ENCODE results near the gene HTR3A.

The HTR3A gene

DNA sequence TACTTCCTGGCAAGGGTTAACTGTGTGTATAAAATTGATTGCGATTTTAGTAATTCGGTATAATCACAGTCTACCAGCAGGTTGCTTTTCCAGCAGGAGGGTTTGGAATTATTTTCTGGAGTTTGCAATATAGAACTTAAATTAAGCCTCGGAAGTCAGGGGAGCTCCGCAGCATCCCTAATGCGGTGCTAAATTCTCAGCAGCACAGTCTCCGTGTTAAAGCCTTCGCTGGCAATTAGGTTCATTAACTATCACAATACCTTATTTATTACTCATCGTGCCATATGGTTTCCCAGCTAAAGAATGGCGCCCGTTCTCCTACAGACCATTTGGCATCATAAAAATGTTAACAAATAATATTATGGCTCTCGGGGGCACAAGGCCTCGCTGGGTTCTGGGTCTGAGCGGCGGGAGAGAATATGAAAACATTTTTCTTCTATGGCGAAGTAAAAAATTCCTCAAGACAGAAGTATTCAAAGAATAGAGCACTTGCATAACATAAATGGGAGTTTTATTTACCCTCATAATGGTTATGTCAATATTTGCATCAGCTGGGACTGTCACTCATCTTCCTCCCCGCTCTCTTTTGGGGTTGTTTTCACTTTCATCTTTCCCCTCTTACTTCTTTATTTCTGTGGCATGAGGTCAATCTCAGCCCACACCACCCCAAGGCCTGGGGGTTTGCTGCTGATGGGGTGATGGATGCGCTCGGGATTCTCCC is 56.5 kb downstream of the HTR3A start:
- H3K4me3 ChIP-seq (ENCODE audit: low read length), result no peak overlapping the region

DNA sequence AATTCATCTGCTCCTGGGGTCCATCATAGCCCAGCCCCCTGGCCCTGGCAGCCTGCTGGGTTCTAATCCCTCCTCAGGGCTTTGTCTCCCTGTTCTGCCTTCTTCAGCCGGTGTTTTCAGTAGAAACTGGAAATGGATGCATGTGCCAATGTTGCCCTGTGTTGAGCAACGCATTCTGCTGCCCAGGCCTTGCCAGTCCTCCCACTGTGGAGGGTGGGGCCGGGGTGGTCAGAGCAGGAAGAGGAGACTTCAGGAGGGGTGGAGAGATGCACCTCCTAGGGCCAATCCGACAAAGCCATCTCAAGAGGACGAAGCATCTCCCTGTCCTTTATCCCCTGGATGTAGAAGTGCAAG is 57.0 kb downstream of the HTR3A start:
- H3K4me3 ChIP-seq (ENCODE audit: low read length), result no peak overlapping the region
- H3K9ac ChIP-seq (ENCODE audit: low read length), result no peak overlapping the region
- H3K27me3 ChIP-seq (ENCODE audit: control insufficient read depth, insufficient read depth, low read length), result no peaks in the 10 kb centered on the region
- H3K4me1 ChIP-seq (ENCODE audit: control insufficient read depth, insufficient read depth, low read length), result peaks cover 14% of the 10 kb centered on the region
- H3K36me3 ChIP-seq (ENCODE audit: control insufficient read depth, insufficient read depth, low read length), result no peaks in the 10 kb centered on the region
- no peak overlapping the region for H3K27ac ChIP-seq (ENCODE audit: low read depth, low read length)

More for the DNA sequence above, 56.5 kb downstream of the HTR3A start:
- Histone ChIP-seq H3K9ac (ENCODE audit: low read length) (no peak overlapping the region), H3K36me3 (ENCODE audit: control insufficient read depth, insufficient read depth, low read length) (no peaks in the 10 kb centered on the region), H3K27ac (ENCODE audit: low read depth, low read length) (no peak overlapping the region), H3K27me3 (ENCODE audit: control insufficient read depth, insufficient read depth, low read length) (no peaks in the 10 kb centered on the region), H3K4me1 (ENCODE audit: control insufficient read depth, insufficient read depth, low read length) (peaks cover 8% of the 10 kb centered on the region)

GRCh38 chr11:114033066-114033465 is 58.2 kb downstream of the HTR3A start:
- Histone ChIP-seq H3K27me3 (ENCODE audit: control insufficient read depth, insufficient read depth, low read length) (no peaks in the 10 kb centered on the region), H3K27ac (ENCODE audit: low read depth, low read length) (no peak overlapping the region), H3K4me1 (ENCODE audit: control insufficient read depth, insufficient read depth, low read length) (peaks cover 9% of the 10 kb centered on the region), H3K4me3 (ENCODE audit: low read length) (no peak overlapping the region), H3K9ac (ENCODE audit: low read length) (no peak overlapping the region), H3K36me3 (ENCODE audit: control insufficient read depth, insufficient read depth, low read length) (no peaks in the 10 kb centered on the region)

GRCh38 chr11:114033572-114033971 is 58.7 kb downstream of the HTR3A start:
- peaks cover 8% of the 10 kb centered on the region for H3K4me1 ChIP-seq (ENCODE audit: control insufficient read depth, insufficient read depth, low read length)
- H3K27me3 ChIP-seq (ENCODE audit: control insufficient read depth, insufficient read depth, low read length), result no peaks in the 10 kb centered on the region
- no peak overlapping the region for H3K9ac ChIP-seq (ENCODE audit: low read length)
- no peak overlapping the region for H3K4me3 ChIP-seq (ENCODE audit: low read length)
- no peaks in the 10 kb centered on the region for H3K36me3 ChIP-seq (ENCODE audit: control insufficient read depth, insufficient read depth, low read length)
- no peak overlapping the region for H3K27ac ChIP-seq (ENCODE audit: low read depth, low read length)

DNA sequence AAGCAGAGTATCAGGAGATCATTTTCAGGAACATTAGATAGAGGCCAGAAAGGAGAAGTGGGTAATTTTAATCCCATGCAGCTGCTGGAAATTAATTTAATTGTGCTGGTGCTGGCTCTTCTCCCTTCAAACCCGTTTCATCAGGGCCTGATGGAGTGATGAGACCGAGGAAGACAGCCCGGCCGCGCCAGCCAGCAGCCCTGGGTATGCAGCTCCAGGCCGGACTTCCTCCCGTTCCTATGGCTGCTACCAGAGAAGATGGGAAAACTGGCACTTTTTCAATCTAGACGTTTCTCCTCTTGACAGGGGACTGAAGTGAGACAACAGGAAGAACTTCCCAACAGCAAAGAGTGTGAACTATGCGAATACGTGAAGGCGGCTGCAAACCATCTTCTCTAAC is 60.0 kb downstream of the HTR3A start:
- Histone ChIP-seq H3K4me1 (ENCODE audit: control insufficient read depth, insufficient read depth, low read length) (peaks cover 8% of the 10 kb centered on the region), H3K27ac (ENCODE audit: low read depth, low read length) (no peak overlapping the region), H3K36me3 (ENCODE audit: control insufficient read depth, insufficient read depth, low read length) (no peaks in the 10 kb centered on the region), H3K9ac (ENCODE audit: low read length) (no peak overlapping the region), H3K4me3 (ENCODE audit: low read length) (no peak overlapping the region), H3K27me3 (ENCODE audit: control insufficient read depth, insufficient read depth, low read length) (no peaks in the 10 kb centered on the region)

DNA sequence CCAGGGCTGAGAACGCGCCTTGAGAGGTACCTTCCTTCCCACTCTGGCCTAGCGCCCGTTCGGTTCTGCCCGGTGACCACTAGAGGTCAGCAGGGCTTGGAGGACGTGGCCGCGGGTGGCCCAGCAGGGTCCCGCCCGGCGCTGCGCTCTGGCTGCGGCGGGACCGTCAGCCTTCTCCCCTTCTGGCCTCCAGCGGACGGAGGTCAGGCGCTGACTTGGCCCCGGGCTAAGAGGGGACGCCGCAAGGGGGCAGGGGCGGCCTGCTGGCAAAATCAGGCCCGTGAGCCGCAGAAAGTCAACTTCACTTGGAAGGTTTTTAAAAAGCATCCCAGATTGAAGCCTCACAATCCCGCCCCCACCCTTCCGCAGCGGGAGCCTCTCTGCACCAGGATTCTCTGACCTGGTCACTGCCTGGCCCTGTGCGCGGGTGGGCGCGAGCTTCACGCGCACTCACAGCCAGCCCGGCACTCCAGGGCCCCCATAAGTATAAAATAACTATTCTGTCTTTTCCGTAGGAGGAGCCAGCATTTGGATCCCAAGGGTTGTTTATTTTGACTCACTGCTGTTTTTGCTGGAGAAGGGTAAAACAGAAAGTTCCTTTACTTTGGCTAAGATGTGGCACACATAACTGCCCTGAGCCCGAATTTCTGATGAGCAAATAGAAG is 61.4 kb downstream of the HTR3A start:
- Histone ChIP-seq H3K4me1 (ENCODE audit: control insufficient read depth, insufficient read depth, low read length) (peaks cover 15% of the 10 kb centered on the region), H3K27ac (ENCODE audit: low read depth, low read length) (peak overlapping the region; percentile 49), H3K36me3 (ENCODE audit: control insufficient read depth, insufficient read depth, low read length) (no peaks in the 10 kb centered on the region), H3K27me3 (ENCODE audit: control insufficient read depth, insufficient read depth, low read length) (no peaks in the 10 kb centered on the region), H3K9ac (ENCODE audit: low read length) (no peak overlapping the region), H3K4me3 (ENCODE audit: low read length) (peak overlapping the region; percentile 52)

DNA sequence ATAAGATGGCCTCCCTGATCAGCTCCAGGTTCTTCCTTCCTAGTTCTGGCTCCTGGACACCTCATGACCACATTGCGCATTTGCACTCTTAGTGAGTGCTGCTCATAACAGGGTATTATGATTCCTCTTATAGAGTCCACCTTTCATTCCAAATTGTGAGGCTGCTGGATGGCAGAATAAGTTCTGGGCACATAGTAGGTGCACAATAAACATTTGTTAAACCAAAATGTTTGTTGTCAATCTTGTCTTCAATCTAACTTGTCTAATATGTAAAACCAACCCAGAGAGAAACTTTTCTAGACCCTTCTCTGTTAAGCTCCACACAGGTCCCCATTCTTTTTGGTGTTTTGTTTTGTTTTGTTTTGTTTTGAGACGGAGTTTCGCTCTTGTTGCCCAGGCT is 62.0 kb downstream of the HTR3A start:
- no peak overlapping the region for H3K4me3 ChIP-seq (ENCODE audit: low read length)
- H3K4me1 ChIP-seq (ENCODE audit: control insufficient read depth, insufficient read depth, low read length), result peaks cover 15% of the 10 kb centered on the region
- no peak overlapping the region for H3K27ac ChIP-seq (ENCODE audit: low read depth, low read length)
- H3K27me3 ChIP-seq (ENCODE audit: control insufficient read depth, insufficient read depth, low read length), result no peaks in the 10 kb centered on the region
- no peaks in the 10 kb centered on the region for H3K36me3 ChIP-seq (ENCODE audit: control insufficient read depth, insufficient read depth, low read length)
- H3K9ac ChIP-seq (ENCODE audit: low read length), result no peak overlapping the region

DNA sequence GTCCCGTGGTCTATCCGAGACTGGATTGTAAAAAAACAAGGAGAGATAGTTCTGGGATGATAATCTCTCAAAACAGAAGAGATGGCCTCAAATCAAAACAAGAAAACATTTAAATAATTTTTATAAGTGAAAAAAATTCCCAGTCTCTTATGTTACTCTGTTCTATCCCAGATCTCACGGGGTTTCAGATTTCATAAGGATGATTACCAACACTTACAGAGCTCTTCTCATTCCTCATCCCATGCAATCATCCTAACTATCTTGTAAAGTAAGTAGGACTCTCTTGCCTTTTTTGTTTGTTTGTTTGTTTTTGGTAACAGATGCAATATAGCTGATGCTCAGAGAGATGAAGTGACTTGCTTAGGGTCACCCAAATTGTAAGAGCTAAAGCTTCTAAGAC is 64.6 kb downstream of the HTR3A start:
- no peak overlapping the region for H3K9ac ChIP-seq (ENCODE audit: low read length)
- peaks cover 15% of the 10 kb centered on the region for H3K4me1 ChIP-seq (ENCODE audit: control insufficient read depth, insufficient read depth, low read length)
- H3K27ac ChIP-seq (ENCODE audit: low read depth, low read length), result peak overlapping the region; percentile 84

More for the DNA sequence above, 64.6 kb downstream of the HTR3A start:
- H3K36me3 ChIP-seq (ENCODE audit: control insufficient read depth, insufficient read depth, low read length), result no peaks in the 10 kb centered on the region
- H3K27me3 ChIP-seq (ENCODE audit: control insufficient read depth, insufficient read depth, low read length), result no peaks in the 10 kb centered on the region
- H3K4me3 ChIP-seq (ENCODE audit: low read length), result no peak overlapping the region

All from rectal smooth muscle tissue (tissue), 1 donor.